Measurements from ENCODE around the gene FANCC. TPM values are rescaled to one million over a fixed set of nuclear protein-coding genes. Genes with fewer than 3 reads are reported as not detected.

FANCC gene
- total and polyA plus RNA-seq, 2 of the 4 experiments (the other 2 are of a cell fraction), result 4.7 to 6.3 TPM

GRCh38 chr9:95061916-95062595, 255.5 kb downstream of the FANCC start:
- H4K91ac ChIP-seq (ENCODE audit: insufficient read depth, low read depth, low read length), result no peak overlapping the region
- H2BK5ac ChIP-seq (ENCODE audit: low read depth, low read length, poor library complexity, severe bottlenecking), result no peak overlapping the region
- peaks cover 41% of the 10 kb centered on the region for H3K36me3 ChIP-seq (ENCODE audit: control insufficient read depth, insufficient read depth, low read length)
- in situ Hi-C loops (cut with MboI; ENCODE audit: low sequenced_read_pairs), result no loop called here
- H3K9me3 ChIP-seq (ENCODE audit: control insufficient read depth, insufficient read depth, low read length), result no peaks in the 10 kb centered on the region
- TF ChIP-seq FOS (IDR thresholded peaks at IDR 0.05; ENCODE audit: low read depth, low read length), result no peak
- TF ChIP-seq CTCF (conservative IDR thresholded peaks at IDR 0.05; ENCODE audit: low read depth, low read length), result no peak
- TF ChIP-seq BHLHE40 (IDR thresholded peaks at IDR 0.05; ENCODE audit: low read depth, low read length), result no peak
- no peak for TF ChIP-seq MAZ (IDR thresholded peaks at IDR 0.05; ENCODE audit: borderline replicate concordance, low read depth, low read length)
- no peak overlapping the region for H3K27ac ChIP-seq (ENCODE audit: insufficient read depth, low read length)
- peaks cover 75% of the 10 kb centered on the region for H4K20me1 ChIP-seq (ENCODE audit: insufficient read depth, low read length)
- H3K27me3 ChIP-seq (ENCODE audit: control insufficient read depth, insufficient read depth, low read length), result no peaks in the 10 kb centered on the region
- BruUV-seq (replicated peaks), result no TSS peak
- no peak overlapping the region for H3K4ac ChIP-seq (ENCODE audit: low read depth, low read length)
- no peak for DNase-seq
- no peak overlapping the region for H2BK20ac ChIP-seq (ENCODE audit: low read depth, low read length)
- peaks cover 17% of the 10 kb centered on the region for H3K9me1 ChIP-seq (ENCODE audit: insufficient read depth, low read length)
- no peak overlapping the region for H2AFZ ChIP-seq (replicated peaks; ENCODE audit: low read length, poor library complexity)
- H2BK15ac ChIP-seq (ENCODE audit: low read depth, low read length), result no peak overlapping the region
- no peak for ATAC-seq (ENCODE audit: low read depth)
- H3K4me1 ChIP-seq (ENCODE audit: control insufficient read depth, insufficient read depth, low read length), result peaks cover 30% of the 10 kb centered on the region
- ChIA-PET CTCF (interaction anchor here (1.5 kb wide), 1 partner anchor 11 kb away, joined by 3 read pairs; no protein-coding TSS in a partner anchor), POLR2A (ENCODE audit: unreplicated experiment) (no interaction called here)
- H3K9ac ChIP-seq (ENCODE audit: low read depth, low read length), result no peak overlapping the region
- H3K18ac ChIP-seq (ENCODE audit: low read depth, low read length), result no peak overlapping the region
- no peak overlapping the region for H3K4me3 ChIP-seq (ENCODE audit: insufficient read depth, low read depth, low read length)
- peaks cover 14 to 95% of the 10 kb centered on the region in 2 experiments; a peak in 3 of 4 replicates for H3K79me1 ChIP-seq (ENCODE audit: low read depth in 1 of 2, low read length in 2 of 2)
- WGBS, 2 experiments (ENCODE audit: extremely low coverage in 2 of 2, insufficient read length in 1 of 2), result 80% methylated on average over 1 of the region's 13 CpGs; no CpG with 5 or more reads in 1 of the 2 experiments
- H3K23ac ChIP-seq (ENCODE audit: low read depth, low read length), result no peak overlapping the region
- no peak overlapping the region for H2BK120ac ChIP-seq (ENCODE audit: low read depth, low read length)
- intact Hi-C loops (cut with micrococcal nuclease), result no loop called here
- no peak overlapping the region for H2AK9ac ChIP-seq (replicated peaks; ENCODE audit: low read depth, low read length, poor library complexity)
- dilution Hi-C loops (cut with HindIII; ENCODE audit: low sequenced_read_pairs, unreplicated experiment), result no loop called here
- no peak overlapping the region for H3K56ac ChIP-seq (ENCODE audit: extremely low read depth, insufficient read depth, low read length)
- no peak overlapping the region for H3K14ac ChIP-seq (replicated peaks; ENCODE audit: low read depth, low read length)
- H2AK5ac ChIP-seq (ENCODE audit: low read depth, low read length), result no peak overlapping the region
- H3K4me2 ChIP-seq (ENCODE audit: low read depth, low read length), result no peak overlapping the region
- H4K8ac ChIP-seq (ENCODE audit: low read depth in 2 of 2, low read length in 2 of 2), result no peak overlapping the region
- no peak overlapping the region for H4K5ac ChIP-seq (ENCODE audit: low read depth, low read length)

Measured in IMR-90 (cell line).